Body of pancreas (tissue), 4 donors: ENCODE results near the gene HES7. TPM values are rescaled to one million over a fixed set of nuclear protein-coding genes. Genes with fewer than 3 reads are reported as not detected.

Experiments used
- ATAC-seq: fragments of 150-250 bp; one replicate; pipeline ENCODE4 v1.9.1; 2016
- DNase-seq, 4 donors: peaks; one replicate each; pipeline ENCODE4 v3.0.0-alpha.2; 2019
- H3K27ac ChIP-seq, 4 donors: fragments of 200-600 bp; sonication (generic); 1 replicate in 3 of 4; 2 replicates in 1 of 4; pipeline versions ENCODE4 v1.5.1 to v1.6.1; 2016 to 2019; ENCODE audit warnings: mild to moderate bottlenecking in 1 of 4, mixed read lengths in 1 of 4, moderate library complexity in 1 of 4
- H3K27me3 ChIP-seq, 2 donors: fragments of 200-600 bp; sonication (generic); one replicate each; pipeline ENCODE4 v1.6.0; 2016; ENCODE audit warnings: mild to moderate bottlenecking in 1 of 2
- H3K36me3 ChIP-seq, 2 donors: fragments of 200-600 bp; sonication (generic); replicated peaks in 1 of 2; 2 replicates each; pipeline ENCODE4 v1.5.1; 2016; ENCODE audit warnings: low read depth in 2 of 2; ENCODE audit not compliant: insufficient read depth in 1 of 2
- H3K4me1 ChIP-seq: fragments of 200-600 bp; sonication (generic); one replicate; pipeline ENCODE4 v1.6.0; 2016
- H3K4me3 ChIP-seq, 2 donors: fragments of 200-600 bp; sonication (generic); 1 replicate in 1 of 2; 2 replicates in 1 of 2; pipeline ENCODE4 v1.5.1; 2016 to 2019
- H3K9me3 ChIP-seq, 3 donors: fragments of 200-600 bp; sonication (generic); 1 replicate in 2 of 3; 2 replicates in 1 of 3; pipeline ENCODE4 v1.5.1; 2016
- CTCF ChIP-seq, 7 experiments: fragments of 450-650 bp in 4 of 7; fragments of 200-600 bp in 3 of 7; sonication (generic) in 3 of 7; IDR thresholded peaks; one replicate each; pipeline ENCODE4 v1.5.1; 2016 to 2019; ENCODE audit warnings: antibody characterized with exemption in 7 of 7
- POLR2A ChIP-seq, 3 donors: fragments of 450-650 bp; IDR thresholded peaks; one replicate each; pipeline ENCODE4 v1.6.1; 2016; ENCODE audit warnings: antibody characterized with exemption in 3 of 3, mild to moderate bottlenecking in 2 of 3
- WGBS, 2 donors: methylation state at CpG; one replicate each; pipeline ENCODE4 v1.1.5; 2017; 5-methylcytosine and 5-hydroxymethylcytosine counted together
- intact Hi-C: fragments of 100-400 bp; cut with DNase I; formaldehyde crosslinking; loops from one replicate; pipeline ENCODE4 v1.15.1; 2023
- total RNA-seq, 2 donors: library from RNA; depleted of rRNA; stranded (reverse); fragments of >200 nt; gene quantifications; one replicate each; pipeline ENCODE4 v1.1.0, GENCODE V29; 2016

HES7 gene
- total RNA-seq, 2 donors from 2014 or later, result not detected

DNA sequence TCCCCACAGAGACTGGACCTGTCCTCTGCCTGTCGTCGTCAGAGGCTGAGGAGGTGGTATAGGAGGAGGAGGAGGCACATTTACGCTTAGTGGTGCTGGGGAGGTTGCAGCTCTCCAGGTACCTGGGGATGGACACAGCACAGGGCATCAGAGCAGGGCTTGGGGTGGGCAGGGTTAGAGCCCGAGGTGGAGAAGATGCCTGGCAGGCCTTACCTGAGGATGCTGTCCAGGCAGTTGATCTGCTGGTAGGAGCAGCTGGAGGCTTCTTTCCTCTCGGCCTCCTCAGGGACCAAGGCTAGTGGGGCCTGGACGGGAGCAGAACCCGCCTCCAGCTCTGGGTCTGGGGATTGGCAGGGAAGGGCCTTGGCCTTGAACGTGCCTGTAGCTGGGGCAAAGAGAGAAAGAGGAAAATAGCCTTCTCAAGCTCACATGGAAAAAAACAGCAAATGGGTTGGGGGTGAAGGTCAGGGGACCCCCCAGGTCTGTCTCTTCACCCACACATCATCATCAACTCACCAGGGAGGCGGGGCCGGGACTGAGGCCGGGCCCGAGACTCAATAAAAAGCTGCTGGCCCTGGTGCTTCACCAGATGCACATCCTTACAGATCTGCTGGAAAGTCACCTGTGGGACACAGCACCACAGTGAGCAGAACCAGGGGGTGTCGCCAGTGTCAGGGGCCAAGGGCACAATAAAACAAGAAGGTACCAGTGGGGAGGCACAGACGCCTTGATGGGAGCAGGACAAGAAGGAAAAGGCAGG, 22.7 kb upstream of the HES7 start:
- no peaks in the 10 kb centered on the region for H3K27me3 ChIP-seq
- TF ChIP-seq POLR2A (IDR thresholded peaks at IDR 0.05), result no peak
- TF ChIP-seq CTCF (IDR thresholded peaks at IDR 0.05), result no peak
- no peak overlapping the region for H3K4me3 ChIP-seq
- H3K4me1 ChIP-seq, result peaks cover 24% of the 10 kb centered on the region
- DNase-seq (no peak), ATAC-seq (no peak)
- H3K9me3 ChIP-seq, result no peaks in the 10 kb centered on the region
- peaks cover 75 to 78% of the 10 kb centered on the region in 2 donors for H3K36me3 ChIP-seq
- intact Hi-C loops, result no loop called here
- H3K27ac ChIP-seq, result peak overlapping the region in 3 of 4 donors; percentile 16 to 39 (median 22)
- WGBS, 2 donors, result 86 to 92% methylated on average over 13 of the region's 14 CpGs

GRCh38 chr17:8145811-8146210, 21.9 kb upstream of the HES7 start:
- no peak for TF ChIP-seq CTCF (IDR thresholded peaks at IDR 0.05)
- no peak for TF ChIP-seq POLR2A (IDR thresholded peaks at IDR 0.05)
- DNase-seq (no peak), ATAC-seq (no peak)
- Histone ChIP-seq H3K4me3 (no peak overlapping the region), H3K27me3 (no peaks in the 10 kb centered on the region), H3K9me3 (no peaks in the 10 kb centered on the region), H3K27ac (peak overlapping the region in 1 of 4 donors; percentile 39), H3K4me1 (peaks cover 17% of the 10 kb centered on the region), H3K36me3 (peaks cover 75 to 84% of the 10 kb centered on the region in 2 donors)
- intact Hi-C loops, result no loop called here
- 88 to 93% methylated on average over 9 to 12 of the region's 12 CpGs for WGBS, 2 donors

GRCh38 chr17:8144401-8145231, 20.7 kb upstream of the HES7 start:
- no peak for ATAC-seq
- intact Hi-C loops, result no loop called here
- 87 to 93% methylated on average over 7 to 12 of the region's 15 CpGs for WGBS, 2 donors
- Histone ChIP-seq H3K36me3 (peaks cover 69 to 82% of the 10 kb centered on the region in 2 donors), H3K27me3 (no peaks in the 10 kb centered on the region), H3K27ac (no peak overlapping the region), H3K4me3 (no peak overlapping the region), H3K4me1 (peaks cover 14% of the 10 kb centered on the region), H3K9me3 (no peaks in the 10 kb centered on the region)
- TF ChIP-seq CTCF (IDR thresholded peaks at IDR 0.05) (no peak), POLR2A (IDR thresholded peaks at IDR 0.05) (no peak)
- no peak for DNase-seq

DNA sequence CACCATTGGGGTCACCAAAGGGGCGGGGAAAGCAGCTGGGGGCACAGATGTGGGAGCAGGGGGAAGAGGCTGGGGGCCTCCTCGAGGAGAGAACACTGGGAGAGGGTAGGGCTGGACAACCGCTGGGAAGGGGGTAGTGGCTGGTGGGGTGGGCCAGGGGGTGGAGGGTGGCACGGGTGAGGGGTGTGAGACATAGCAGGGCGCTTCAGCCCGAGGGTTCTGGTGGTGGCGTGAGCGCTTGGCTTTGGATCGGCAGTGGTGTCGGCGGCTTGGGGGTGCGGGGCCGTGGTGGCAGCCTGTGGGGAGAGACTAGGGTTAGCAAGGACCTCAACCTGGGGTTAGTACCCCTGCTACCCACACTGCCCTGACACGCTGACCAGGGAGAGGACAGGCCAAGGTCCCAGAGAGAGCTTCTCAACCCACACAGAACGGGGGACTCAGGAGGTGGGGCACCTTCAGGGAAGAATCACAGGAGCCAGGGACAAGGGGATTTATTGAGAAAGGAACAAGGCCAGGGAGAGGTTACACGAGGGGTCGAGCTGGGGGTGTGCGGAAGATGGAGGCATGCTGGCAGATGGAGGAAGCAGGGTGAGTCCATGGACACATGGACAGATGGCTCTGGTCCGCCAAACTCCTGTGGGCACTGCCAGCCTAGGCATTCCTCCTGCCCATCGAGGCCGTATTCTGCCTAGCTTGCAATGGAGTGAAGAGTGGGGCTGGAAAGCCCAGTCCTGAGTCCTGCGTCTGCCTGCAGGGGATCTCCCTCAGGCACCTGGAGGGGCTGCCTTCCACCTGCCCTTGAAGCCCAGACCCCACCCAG, 19.9 kb upstream of the HES7 start:
- WGBS, 2 donors, result 89% methylated on average over 20 to 22 of the region's 22 CpGs
- TF ChIP-seq POLR2A (IDR thresholded peaks at IDR 0.05), result no peak
- H3K4me3 ChIP-seq, result no peak overlapping the region
- H3K4me1 ChIP-seq, result peaks cover 22% of the 10 kb centered on the region
- no peaks in the 10 kb centered on the region for H3K9me3 ChIP-seq
- peak in 2 of 4 donors; percentile 18 to 22 for DNase-seq
- H3K36me3 ChIP-seq, result peaks cover 65 to 76% of the 10 kb centered on the region in 2 donors
- H3K27me3 ChIP-seq, result no peaks in the 10 kb centered on the region
- intact Hi-C loops, result no loop called here
- ATAC-seq, result no peak
- peak overlapping the region in 1 of 4 donors; percentile 8 for H3K27ac ChIP-seq
